DOHH2 (cell line): ENCODE results near the gene TYROBP.

ENCODE experiments used
- H3F3A ChIP-seq: fragments of 200-600 bp; sonication (generic), shearing (Covaris generic); 2 replicates; pipeline ENCODE4 v1.6.0; 2016; ENCODE audit warnings: antibody characterized with exemption, mild to moderate bottlenecking; ENCODE audit not compliant: control insufficient read depth, insufficient read depth
- H3K27ac ChIP-seq: fragments of 200-600 bp; sonication (generic); 2 replicates; pipeline ENCODE4 v1.5.1; 2014; ENCODE audit warnings: low read depth, mild to moderate bottlenecking, low read length, moderate library complexity
- H3K27me3 ChIP-seq: fragments of 200-600 bp; sonication (generic); 2 replicates; pipeline ENCODE4 v1.6.1; 2014; ENCODE audit warnings: mild to moderate bottlenecking, low read length, mixed read lengths; ENCODE audit not compliant: control insufficient read depth
- H3K36me3 ChIP-seq: fragments of 200-600 bp; sonication (generic); 2 replicates; pipeline ENCODE4 v1.6.1; 2014; ENCODE audit warnings: mild to moderate bottlenecking, low read length, moderate library complexity, mixed read lengths; ENCODE audit not compliant: control insufficient read depth
- H3K4me1 ChIP-seq: fragments of 200-600 bp; sonication (generic); 2 replicates; pipeline ENCODE4 v1.6.1; 2014; ENCODE audit warnings: mild to moderate bottlenecking, low read length, mixed read lengths; ENCODE audit not compliant: control insufficient read depth
- H3K4me2 ChIP-seq: fragments of 200-600 bp; sonication (generic); 2 replicates; pipeline ENCODE4 v1.6.0; 2014; ENCODE audit warnings: mild to moderate bottlenecking, low read length, moderate library complexity
- H3K4me3 ChIP-seq: fragments of 200-600 bp; sonication (generic); 2 replicates; pipeline ENCODE4 v1.5.1; 2014; ENCODE audit warnings: mild to moderate bottlenecking, low read length, mixed read lengths
- H3K79me2 ChIP-seq: fragments of 200-600 bp; sonication (generic); 2 replicates; pipeline ENCODE4 v1.6.1; 2014; ENCODE audit warnings: mild to moderate bottlenecking, low read length, mixed read lengths; ENCODE audit not compliant: control insufficient read depth
- H3K9me2 ChIP-seq: fragments of 200-600 bp; sonication (generic); replicated peaks from 2 replicates; pipeline ENCODE4 v1.6.1; 2014; ENCODE audit warnings: mild to moderate bottlenecking, low read length, mixed read lengths; ENCODE audit not compliant: control insufficient read depth
- H3K9me3 ChIP-seq: fragments of 200-600 bp; sonication (generic); 2 replicates; pipeline ENCODE4 v1.6.1; 2014; ENCODE audit warnings: antibody characterized with exemption, low read length, mixed read lengths; ENCODE audit not compliant: control insufficient read depth, insufficient read depth
- H4K20me1 ChIP-seq: fragments of 200-600 bp; sonication (generic); 2 replicates; pipeline ENCODE4 v1.6.0; 2014; ENCODE audit warnings: low read depth, mild to moderate bottlenecking, antibody characterized with exemption, low read length, moderate library complexity; ENCODE audit not compliant: control insufficient read depth, insufficient read depth
- CTCF ChIP-seq: fragments of 200-600 bp; sonication (generic); IDR thresholded peaks from one replicate; pipeline ENCODE4 v1.5.1; 2014; ENCODE audit warnings: antibody characterized with exemption, mild to moderate bottlenecking, low read depth, low read length; ENCODE audit not compliant: poor library complexity, severe bottlenecking
- EZH2phosphoT487 ChIP-seq: fragments of 200-600 bp; sonication (generic); IDR thresholded peaks from 2 replicates; pipeline ENCODE4 v1.6.1; 2017; ENCODE audit warnings: borderline replicate concordance, mild to moderate bottlenecking, antibody characterized with exemption, low read length, moderate library complexity, mixed read lengths

TYROBP gene

GRCh38 chr19:35946203-35946602, 38.1 kb upstream of the TYROBP start:
- TF ChIP-seq EZH2phosphoT487 (no peak), CTCF (no peak)
- H3K79me2 ChIP-seq: no peaks in the 10 kb centered on the region
- H3K4me2 ChIP-seq: no peak overlapping the region
- H3K36me3 ChIP-seq: no peaks in the 10 kb centered on the region
- H4K20me1 ChIP-seq: no peaks in the 10 kb centered on the region
- no peaks in the 10 kb centered on the region; the same call in 1 of the 2 replicates for H3K4me1 ChIP-seq
- no peaks in the 10 kb centered on the region for H3K9me2 ChIP-seq
- no peaks in the 10 kb centered on the region for H3K9me3 ChIP-seq
- H3F3A ChIP-seq: no peaks in the 10 kb centered on the region
- H3K27me3 ChIP-seq: peaks cover 8% of the 10 kb centered on the region; the same call in 1 of the 2 replicates
- H3K27ac ChIP-seq: no peak overlapping the region
- no peak overlapping the region for H3K4me3 ChIP-seq

- no peaks in the 10 kb centered on the region for H3F3A ChIP-seq
- TF ChIP-seq CTCF (no peak), EZH2phosphoT487 (no peak)
- H3K4me3 ChIP-seq: no peak overlapping the region
- no peaks in the 10 kb centered on the region for H4K20me1 ChIP-seq
- H3K9me3 ChIP-seq: no peaks in the 10 kb centered on the region
- H3K79me2 ChIP-seq: no peaks in the 10 kb centered on the region
- H3K4me1 ChIP-seq: no peaks in the 10 kb centered on the region; the same call in 1 of the 2 replicates
- no peaks in the 10 kb centered on the region for H3K36me3 ChIP-seq
- H3K9me2 ChIP-seq: no peaks in the 10 kb centered on the region
- no peak overlapping the region for H3K4me2 ChIP-seq
- no peak overlapping the region for H3K27ac ChIP-seq
- peaks cover 4% of the 10 kb centered on the region; the same call in 1 of the 2 replicates for H3K27me3 ChIP-seq
Observed at GRCh38 chr19:35945121-35945790, 37.2 kb upstream of the TYROBP start.

GRCh38 chr19:35944556-35944955, 36.5 kb upstream of the TYROBP start:
- H3K9me3 ChIP-seq: no peaks in the 10 kb centered on the region
- no peaks in the 10 kb centered on the region for H3K79me2 ChIP-seq
- H4K20me1 ChIP-seq: no peaks in the 10 kb centered on the region
- no peaks in the 10 kb centered on the region; the same call in 1 of the 2 replicates for H3K27me3 ChIP-seq
- no peaks in the 10 kb centered on the region for H3K9me2 ChIP-seq
- H3K4me2 ChIP-seq: no peak overlapping the region
- no peaks in the 10 kb centered on the region for H3K36me3 ChIP-seq
- no peak overlapping the region for H3K4me3 ChIP-seq
- no peaks in the 10 kb centered on the region; the same call in 1 of the 2 replicates for H3K4me1 ChIP-seq
- no peaks in the 10 kb centered on the region for H3F3A ChIP-seq
- TF ChIP-seq CTCF (no peak), EZH2phosphoT487 (no peak)
- H3K27ac ChIP-seq: no peak overlapping the region
